Measurements from ENCODE around the gene TMEM273.

The TMEM273 gene

GRCh38 chr10:49151025-49151445, 37.2 kb downstream of the TMEM273 start:
- no peak overlapping the region for H3K27ac ChIP-seq (ENCODE audit: low read depth, low read length)
- no peak overlapping the region for H3K9ac ChIP-seq (ENCODE audit: low read length in 5 of 5)
- peaks cover 0 to 2% (median 0%) of the 10 kb centered on the region in 5 donors for H3K27me3 ChIP-seq (ENCODE audit: control insufficient read depth in 5 of 5, insufficient read depth in 4 of 5, low read length in 5 of 5)
- peaks cover 0 to 11% (median 4%) of the 10 kb centered on the region in 5 donors for H3K36me3 ChIP-seq (ENCODE audit: control insufficient read depth in 5 of 5, insufficient read depth in 5 of 5, low read length in 5 of 5)
- H3K9me3 ChIP-seq (ENCODE audit: control insufficient read depth in 5 of 5, low read length in 5 of 5) = peaks cover 0 to 10% (median 3%) of the 10 kb centered on the region in 5 donors
- no peak overlapping the region for H3K4me3 ChIP-seq (ENCODE audit: low read depth in 1 of 5, low read length in 5 of 5)
- peaks cover 0 to 8% (median 2%) of the 10 kb centered on the region in 5 donors for H3K4me1 ChIP-seq (ENCODE audit: control insufficient read depth in 5 of 5, insufficient read depth in 5 of 5, low read length in 5 of 5)

- peaks cover 0 to 2% (median 0%) of the 10 kb centered on the region in 5 donors for H3K27me3 ChIP-seq (ENCODE audit: control insufficient read depth in 5 of 5, insufficient read depth in 4 of 5, low read length in 5 of 5)
- H3K27ac ChIP-seq (ENCODE audit: low read depth, low read length) = no peak overlapping the region
- H3K9ac ChIP-seq (ENCODE audit: low read length in 5 of 5) = no peak overlapping the region
- H3K36me3 ChIP-seq (ENCODE audit: control insufficient read depth in 5 of 5, insufficient read depth in 5 of 5, low read length in 5 of 5) = peaks cover 0 to 5% (median 0%) of the 10 kb centered on the region in 5 donors
- H3K4me1 ChIP-seq (ENCODE audit: control insufficient read depth in 5 of 5, insufficient read depth in 5 of 5, low read length in 5 of 5) = peaks cover 0 to 8% (median 2%) of the 10 kb centered on the region in 5 donors
- H3K9me3 ChIP-seq (ENCODE audit: control insufficient read depth in 5 of 5, low read length in 5 of 5) = peaks cover 0 to 10% (median 3%) of the 10 kb centered on the region in 5 donors
- no peak overlapping the region for H3K4me3 ChIP-seq (ENCODE audit: low read depth in 1 of 5, low read length in 5 of 5)
Observed at GRCh38 chr10:49150426-49150825, 37.8 kb downstream of the TMEM273 start.

- Histone ChIP-seq H3K4me3 (ENCODE audit: low read depth in 1 of 5, low read length in 5 of 5) (no peak overlapping the region), H3K9me3 (ENCODE audit: control insufficient read depth in 5 of 5, low read length in 5 of 5) (peaks cover 0 to 10% (median 3%) of the 10 kb centered on the region in 5 donors), H3K36me3 (ENCODE audit: control insufficient read depth in 5 of 5, insufficient read depth in 5 of 5, low read length in 5 of 5) (no peaks in the 10 kb centered on the region), H3K27ac (ENCODE audit: low read depth, low read length) (no peak overlapping the region), H3K27me3 (ENCODE audit: control insufficient read depth in 5 of 5, insufficient read depth in 4 of 5, low read length in 5 of 5) (peaks cover 0 to 2% (median 0%) of the 10 kb centered on the region in 5 donors), H3K9ac (ENCODE audit: low read length in 5 of 5) (no peak overlapping the region), H3K4me1 (ENCODE audit: control insufficient read depth in 5 of 5, insufficient read depth in 5 of 5, low read length in 5 of 5) (peaks cover 0 to 8% (median 2%) of the 10 kb centered on the region in 5 donors)
Observed at GRCh38 chr10:49149881-49150280, 38.3 kb downstream of the TMEM273 start.

GRCh38 chr10:49144058-49144720, 44.0 kb downstream of the TMEM273 start:
- Histone ChIP-seq H3K9ac (ENCODE audit: low read length in 5 of 5) (no peak overlapping the region), H3K27ac (ENCODE audit: low read depth, low read length) (no peak overlapping the region), H3K9me3 (ENCODE audit: control insufficient read depth in 5 of 5, low read length in 5 of 5) (peaks cover 0 to 10% (median 3%) of the 10 kb centered on the region in 5 donors), H3K27me3 (ENCODE audit: control insufficient read depth in 5 of 5, insufficient read depth in 4 of 5, low read length in 5 of 5) (no peaks in the 10 kb centered on the region), H3K4me1 (ENCODE audit: control insufficient read depth in 5 of 5, insufficient read depth in 5 of 5, low read length in 5 of 5) (peaks cover 3 to 26% (median 16%) of the 10 kb centered on the region in 5 donors), H3K36me3 (ENCODE audit: control insufficient read depth in 5 of 5, insufficient read depth in 5 of 5, low read length in 5 of 5) (no peaks in the 10 kb centered on the region), H3K4me3 (ENCODE audit: low read depth in 1 of 5, low read length in 5 of 5) (no peak overlapping the region)

- Histone ChIP-seq H3K9ac (ENCODE audit: low read length in 5 of 5) (no peak overlapping the region), H3K36me3 (ENCODE audit: control insufficient read depth in 5 of 5, insufficient read depth in 5 of 5, low read length in 5 of 5) (no peaks in the 10 kb centered on the region), H3K27me3 (ENCODE audit: control insufficient read depth in 5 of 5, insufficient read depth in 4 of 5, low read length in 5 of 5) (peaks cover 0 to under 1% (median 0%) of the 10 kb centered on the region in 5 donors), H3K4me1 (ENCODE audit: control insufficient read depth in 5 of 5, insufficient read depth in 5 of 5, low read length in 5 of 5) (peaks cover 8 to 32% (median 16%) of the 10 kb centered on the region in 5 donors), H3K4me3 (ENCODE audit: low read depth in 1 of 5, low read length in 5 of 5) (no peak overlapping the region), H3K9me3 (ENCODE audit: control insufficient read depth in 5 of 5, low read length in 5 of 5) (peaks cover 0 to 9% (median 2%) of the 10 kb centered on the region in 5 donors), H3K27ac (ENCODE audit: low read depth, low read length) (no peak overlapping the region)
Observed at GRCh38 chr10:49143249-49143648, 44.9 kb downstream of the TMEM273 start.

- no peak overlapping the region for H3K27ac ChIP-seq (ENCODE audit: low read depth, low read length)
- no peak overlapping the region for H3K4me3 ChIP-seq (ENCODE audit: low read depth in 1 of 5, low read length in 5 of 5)
- peaks cover 0 to 4% (median 0%) of the 10 kb centered on the region in 5 donors for H3K27me3 ChIP-seq (ENCODE audit: control insufficient read depth in 5 of 5, insufficient read depth in 4 of 5, low read length in 5 of 5)
- peaks cover 8 to 35% (median 16%) of the 10 kb centered on the region in 5 donors for H3K4me1 ChIP-seq (ENCODE audit: control insufficient read depth in 5 of 5, insufficient read depth in 5 of 5, low read length in 5 of 5)
- H3K9ac ChIP-seq (ENCODE audit: low read length in 5 of 5) = no peak overlapping the region
- H3K36me3 ChIP-seq (ENCODE audit: control insufficient read depth in 5 of 5, insufficient read depth in 5 of 5, low read length in 5 of 5) = no peaks in the 10 kb centered on the region
- no peaks in the 10 kb centered on the region for H3K9me3 ChIP-seq (ENCODE audit: control insufficient read depth in 5 of 5, low read length in 5 of 5)
Observed at GRCh38 chr10:49141541-49142332, 46.5 kb downstream of the TMEM273 start.

- Histone ChIP-seq H3K27ac (ENCODE audit: low read depth, low read length) (no peak overlapping the region), H3K9ac (ENCODE audit: low read length in 5 of 5) (no peak overlapping the region), H3K4me1 (ENCODE audit: control insufficient read depth in 5 of 5, insufficient read depth in 5 of 5, low read length in 5 of 5) (peaks cover 9 to 40% (median 20%) of the 10 kb centered on the region in 5 donors), H3K9me3 (ENCODE audit: control insufficient read depth in 5 of 5, low read length in 5 of 5) (no peaks in the 10 kb centered on the region), H3K36me3 (ENCODE audit: control insufficient read depth in 5 of 5, insufficient read depth in 5 of 5, low read length in 5 of 5) (no peaks in the 10 kb centered on the region), H3K4me3 (ENCODE audit: low read depth in 1 of 5, low read length in 5 of 5) (no peak overlapping the region), H3K27me3 (ENCODE audit: control insufficient read depth in 5 of 5, insufficient read depth in 4 of 5, low read length in 5 of 5) (peaks cover 0 to 4% (median 0%) of the 10 kb centered on the region in 5 donors)
Observed at GRCh38 chr10:49140304-49141177, 47.6 kb downstream of the TMEM273 start.

GRCh38 chr10:49139846-49140195, 48.4 kb downstream of the TMEM273 start:
- Histone ChIP-seq H3K9ac (ENCODE audit: low read length in 5 of 5) (no peak overlapping the region), H3K4me1 (ENCODE audit: control insufficient read depth in 5 of 5, insufficient read depth in 5 of 5, low read length in 5 of 5) (peaks cover 9 to 42% (median 24%) of the 10 kb centered on the region in 5 donors), H3K4me3 (ENCODE audit: low read depth in 1 of 5, low read length in 5 of 5) (no peak overlapping the region), H3K9me3 (ENCODE audit: control insufficient read depth in 5 of 5, low read length in 5 of 5) (no peaks in the 10 kb centered on the region), H3K27ac (ENCODE audit: low read depth, low read length) (peak overlapping the region; percentile 51), H3K27me3 (ENCODE audit: control insufficient read depth in 5 of 5, insufficient read depth in 4 of 5, low read length in 5 of 5) (peaks cover 0 to 4% (median 0%) of the 10 kb centered on the region in 5 donors), H3K36me3 (ENCODE audit: control insufficient read depth in 5 of 5, insufficient read depth in 5 of 5, low read length in 5 of 5) (no peaks in the 10 kb centered on the region)

GRCh38 chr10:49139028-49139845, 49.0 kb downstream of the TMEM273 start:
- peak overlapping the region; percentile 51 for H3K27ac ChIP-seq (ENCODE audit: low read depth, low read length)
- H3K4me1 ChIP-seq (ENCODE audit: control insufficient read depth in 5 of 5, insufficient read depth in 5 of 5, low read length in 5 of 5) = peaks cover 9 to 37% (median 26%) of the 10 kb centered on the region in 5 donors
- H3K27me3 ChIP-seq (ENCODE audit: control insufficient read depth in 5 of 5, insufficient read depth in 4 of 5, low read length in 5 of 5) = peaks cover 0 to 4% (median 0%) of the 10 kb centered on the region in 5 donors
- H3K9me3 ChIP-seq (ENCODE audit: control insufficient read depth in 5 of 5, low read length in 5 of 5) = no peaks in the 10 kb centered on the region
- peak overlapping the region in 1 of 5 donors; percentile 4 for H3K9ac ChIP-seq (ENCODE audit: low read length in 5 of 5)
- H3K4me3 ChIP-seq (ENCODE audit: low read depth in 1 of 5, low read length in 5 of 5) = no peak overlapping the region
- no peaks in the 10 kb centered on the region for H3K36me3 ChIP-seq (ENCODE audit: control insufficient read depth in 5 of 5, insufficient read depth in 5 of 5, low read length in 5 of 5)
